ENCODE results near the gene SFXN5. TPM values are rescaled to one million over a fixed set of nuclear protein-coding genes. Genes with fewer than 3 reads are reported as not detected.

SFXN5 gene
- total and polyA plus RNA-seq, 2 of the 4 experiments (the other 2 are of a cell fraction): 8.6 to 17.0 TPM

DNA sequence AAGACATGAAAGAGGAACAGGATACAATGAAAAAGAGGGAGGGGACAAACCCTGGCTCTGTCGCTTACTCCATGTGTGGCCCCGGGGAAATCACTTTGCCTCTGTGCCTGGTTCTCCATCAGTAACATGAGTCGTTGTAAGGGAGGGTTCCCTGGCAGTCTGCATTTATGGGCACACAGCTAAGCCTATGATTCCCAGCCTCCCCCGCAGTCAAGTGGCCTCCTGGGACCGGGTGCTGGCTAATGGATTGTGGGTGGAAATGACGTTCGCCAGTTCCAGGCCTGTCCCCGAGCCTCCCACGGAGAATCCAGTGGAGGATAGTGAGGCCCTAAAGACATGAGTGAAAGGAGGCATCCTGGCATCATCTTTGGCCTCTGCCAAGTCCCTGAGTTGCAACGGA is 42.7 kb downstream of the SFXN5 start:
- Histone ChIP-seq H2AK9ac (replicated peaks; ENCODE audit: low read depth, low read length, poor library complexity) (no peak overlapping the region), H3K14ac (replicated peaks; ENCODE audit: low read depth, low read length) (no peak overlapping the region), H4K5ac (ENCODE audit: low read depth, low read length) (no peak overlapping the region), H3K36me3 (ENCODE audit: control insufficient read depth, insufficient read depth, low read length) (peaks cover 3% of the 10 kb centered on the region; the same call in 1 of the 2 replicates), H2BK120ac (ENCODE audit: low read depth, low read length) (no peak overlapping the region), H4K20me1 (ENCODE audit: insufficient read depth, low read length) (no peaks in the 10 kb centered on the region; the same call in 1 of the 2 replicates), H3K27me3 (ENCODE audit: control insufficient read depth, insufficient read depth, low read length) (no peaks in the 10 kb centered on the region), H3K56ac (ENCODE audit: extremely low read depth, insufficient read depth, low read length) (no peak overlapping the region), H4K91ac (ENCODE audit: insufficient read depth, low read depth, low read length) (no peak overlapping the region), H2BK5ac (ENCODE audit: low read depth, low read length, poor library complexity, severe bottlenecking) (no peak overlapping the region), H3K9me1 (ENCODE audit: insufficient read depth, low read length) (peaks cover 3% of the 10 kb centered on the region; the same call in 1 of the 2 replicates), H3K4me1 (ENCODE audit: control insufficient read depth, insufficient read depth, low read length) (no peaks in the 10 kb centered on the region), H4K8ac (ENCODE audit: low read depth in 2 of 2, low read length in 2 of 2) (no peak overlapping the region), H3K27ac (ENCODE audit: insufficient read depth, low read length) (no peak overlapping the region), H2AK5ac (ENCODE audit: low read depth, low read length) (no peak overlapping the region), H3K9ac (ENCODE audit: low read depth, low read length) (no peak overlapping the region), H2AFZ (replicated peaks; ENCODE audit: low read length, poor library complexity) (no peak overlapping the region), H3K79me1 (ENCODE audit: low read depth in 1 of 2, low read length in 2 of 2) (0 out of 4 replicates have a peak, but pooled peaks cover 0 to under 1% of the 10 kb centered on the region in 2 experiments), H3K18ac (ENCODE audit: low read depth, low read length) (no peak overlapping the region), H3K4ac (ENCODE audit: low read depth, low read length) (no peak overlapping the region), H3K9me3 (ENCODE audit: control insufficient read depth, insufficient read depth, low read length) (no peaks in the 10 kb centered on the region), H2BK20ac (ENCODE audit: low read depth, low read length) (no peak overlapping the region), H2BK15ac (ENCODE audit: low read depth, low read length) (no peak overlapping the region), H3K23ac (ENCODE audit: low read depth, low read length) (no peak overlapping the region), H3K4me2 (ENCODE audit: low read depth, low read length) (no peak overlapping the region), H3K4me3 (ENCODE audit: insufficient read depth, low read depth, low read length) (no peak overlapping the region)
- no TSS peak for BruUV-seq (replicated peaks)
- ChIA-PET CTCF (no interaction called here), POLR2A (ENCODE audit: unreplicated experiment) (no interaction called here)
- TF ChIP-seq CTCF (conservative IDR thresholded peaks at IDR 0.05; ENCODE audit: low read depth, low read length) (no peak), NFE2L2 (IDR thresholded peaks at IDR 0.05; ENCODE audit: low read depth, low read length) (no peak), SMC3 (IDR thresholded peaks at IDR 0.05; ENCODE audit: low read depth, low read length) (no peak), RCOR1 (IDR thresholded peaks at IDR 0.05; ENCODE audit: insufficient replicate concordance, low read length) (no peak), FOS (IDR thresholded peaks at IDR 0.05; ENCODE audit: low read depth, low read length) (no peak), RFX5 (IDR thresholded peaks at IDR 0.05; ENCODE audit: low read depth, low read length) (no peak), MXI1 (IDR thresholded peaks at IDR 0.05; ENCODE audit: borderline replicate concordance, low read depth, low read length) (no peak)
- intact Hi-C loops (cut with micrococcal nuclease): no loop called here
- 83% methylated on average over 4 of the region's 10 CpGs; no CpG with 5 or more reads in 1 of the 2 experiments for WGBS, 2 experiments (ENCODE audit: extremely low coverage in 2 of 2, insufficient read length in 1 of 2)
- in situ Hi-C loops (cut with MboI; ENCODE audit: low sequenced_read_pairs): no loop called here
- no peak for DNase-seq
- ATAC-seq (ENCODE audit: low read depth): no peak
- dilution Hi-C loops (cut with HindIII; ENCODE audit: low sequenced_read_pairs, unreplicated experiment): no loop called here

Data from IMR-90 (cell line).